ENCODE measurements around the gene LGMN. TPM values are rescaled to one million over a fixed set of nuclear protein-coding genes. Genes with fewer than 3 reads are reported as not detected.
A peak's percentile ranks its signal among the peaks of the same experiment; 100 is the strongest.

The LGMN gene
- polyA plus RNA-seq, 3 donors = 125 to 135 (median 134) TPM

- no peak for DNase-seq (ENCODE audit: extremely low read depth in 1 of 11, low read depth in 9 of 11, low spot score in 4 of 11)
Measured at GRCh38 chr14:92711976-92712653, 36.3 kb downstream of the LGMN start.

GRCh38 chr14:92710001-92710341, 38.5 kb downstream of the LGMN start:
- DNase-seq (ENCODE audit: extremely low read depth in 1 of 11, low read depth in 9 of 11, low spot score in 4 of 11) = no peak

GRCh38 chr14:92709340-92710000, 39.0 kb downstream of the LGMN start:
- DNase-seq (ENCODE audit: extremely low read depth in 1 of 11, low read depth in 9 of 11, low spot score in 4 of 11) = no peak

- no peak for DNase-seq (ENCODE audit: extremely low read depth in 1 of 11, low read depth in 9 of 11, low spot score in 4 of 11)
Measured at GRCh38 chr14:92706386-92706785, 42.0 kb downstream of the LGMN start.

GRCh38 chr14:92704821-92705220, 43.6 kb downstream of the LGMN start:
- DNase-seq (ENCODE audit: extremely low read depth in 1 of 11, low read depth in 9 of 11, low spot score in 4 of 11) = no peak

- no peak for DNase-seq (ENCODE audit: extremely low read depth in 1 of 11, low read depth in 9 of 11, low spot score in 4 of 11)
Measured at GRCh38 chr14:92704036-92704804, 44.2 kb downstream of the LGMN start.

GRCh38 chr14:92703516-92703915, 44.9 kb downstream of the LGMN start:
- no peak for DNase-seq (ENCODE audit: extremely low read depth in 1 of 11, low read depth in 9 of 11, low spot score in 4 of 11)

- no peak for DNase-seq (ENCODE audit: extremely low read depth in 1 of 11, low read depth in 9 of 11, low spot score in 4 of 11)
Measured at GRCh38 chr14:92702441-92702918, 45.9 kb downstream of the LGMN start.

GRCh38 chr14:92701826-92702225, 46.6 kb downstream of the LGMN start:
- no peak for DNase-seq (ENCODE audit: extremely low read depth in 1 of 11, low read depth in 9 of 11, low spot score in 4 of 11)

- DNase-seq (ENCODE audit: extremely low read depth in 1 of 11, low read depth in 9 of 11, low spot score in 4 of 11) = no peak
Measured at GRCh38 chr14:92698393-92698792, 50.0 kb downstream of the LGMN start.

GRCh38 chr14:92696366-92696765, 52.1 kb downstream of the LGMN start:
- DNase-seq (ENCODE audit: extremely low read depth in 1 of 11, low read depth in 9 of 11, low spot score in 4 of 11) = no peak

GRCh38 chr14:92695562-92695961, 52.9 kb downstream of the LGMN start:
- DNase-seq (ENCODE audit: extremely low read depth in 1 of 11, low read depth in 9 of 11, low spot score in 4 of 11) = no peak

- DNase-seq (ENCODE audit: extremely low read depth in 1 of 11, low read depth in 9 of 11, low spot score in 4 of 11) = no peak
Measured at GRCh38 chr14:92694807-92695206, 53.6 kb downstream of the LGMN start.

GRCh38 chr14:92693998-92694795, 54.2 kb downstream of the LGMN start:
- DNase-seq (ENCODE audit: extremely low read depth in 1 of 11, low read depth in 9 of 11, low spot score in 4 of 11) = no peak

- DNase-seq (ENCODE audit: extremely low read depth in 1 of 11, low read depth in 9 of 11, low spot score in 4 of 11) = no peak
Measured at GRCh38 chr14:92692822-92693226, 55.6 kb downstream of the LGMN start.

- peak in 1 of 11 donors; percentile 41 for DNase-seq (ENCODE audit: extremely low read depth in 1 of 11, low read depth in 9 of 11, low spot score in 4 of 11)
Measured at GRCh38 chr14:92690171-92691011, 58.0 kb downstream of the LGMN start.

GRCh38 chr14:92688434-92689375, 59.7 kb downstream of the LGMN start:
- no peak for DNase-seq (ENCODE audit: extremely low read depth in 1 of 11, low read depth in 9 of 11, low spot score in 4 of 11)
